Colon (tissue), 2 donors: Measurements from ENCODE around the gene TMCO4.

ENCODE experiments used
- FAIRE-seq: peaks from 2 replicates; lab custom pipeline; 2012; peaks lifted over from hg19 to GRCh38; lab: Jason Lieb, UNC
- donor health status: control.
- donor health status: control.

Gene TMCO4

GRCh38 chr1:19715334-19716203, 84.1 kb downstream of the TMCO4 start:
- no peak for FAIRE-seq

- no peak for FAIRE-seq
These were observed 86.8 kb downstream of the TMCO4 start for GRCh38 chr1:19712928-19713327.

- no peak for FAIRE-seq
These were observed 88.7 kb downstream of the TMCO4 start for GRCh38 chr1:19710825-19711611.

- no peak for FAIRE-seq
These were observed 90.4 kb downstream of the TMCO4 start for GRCh38 chr1:19709260-19709793.

- FAIRE-seq = no peak
These were observed 91.1 kb downstream of the TMCO4 start for GRCh38 chr1:19708567-19709110.

GRCh38 chr1:19706136-19706535, 93.6 kb downstream of the TMCO4 start:
- no peak for FAIRE-seq

- FAIRE-seq = no peak
These were observed 94.3 kb downstream of the TMCO4 start for GRCh38 chr1:19705464-19705863.

GRCh38 chr1:19704247-19705113, 95.2 kb downstream of the TMCO4 start:
- no peak for FAIRE-seq

GRCh38 chr1:19703280-19703679, 96.4 kb downstream of the TMCO4 start:
- FAIRE-seq = no peak

GRCh38 chr1:19700079-19700777, 99.5 kb downstream of the TMCO4 start:
- FAIRE-seq = no peak

GRCh38 chr1:19698181-19698580, 101.5 kb downstream of the TMCO4 start:
- no peak for FAIRE-seq

GRCh38 chr1:19696820-19697219, 102.9 kb downstream of the TMCO4 start:
- no peak for FAIRE-seq

GRCh38 chr1:19695772-19696171, 103.9 kb downstream of the TMCO4 start:
- FAIRE-seq = no peak

GRCh38 chr1:19694298-19694697, 105.4 kb downstream of the TMCO4 start:
- FAIRE-seq = no peak

- no peak for FAIRE-seq
These were observed 109.4 kb downstream of the TMCO4 start for GRCh38 chr1:19690342-19690741.

GRCh38 chr1:19689856-19690255, 109.9 kb downstream of the TMCO4 start:
- no peak for FAIRE-seq

- FAIRE-seq = no peak
These were observed 110.5 kb downstream of the TMCO4 start for GRCh38 chr1:19689085-19689757.

- no peak for FAIRE-seq
These were observed 111.5 kb downstream of the TMCO4 start for GRCh38 chr1:19688041-19688842.

GRCh38 chr1:19687414-19687813, 112.3 kb downstream of the TMCO4 start:
- no peak for FAIRE-seq

GRCh38 chr1:19685994-19686393, 113.7 kb downstream of the TMCO4 start:
- FAIRE-seq = no peak
